ENCODE measurements around the gene SURF1.

Gene SURF1

DNA sequence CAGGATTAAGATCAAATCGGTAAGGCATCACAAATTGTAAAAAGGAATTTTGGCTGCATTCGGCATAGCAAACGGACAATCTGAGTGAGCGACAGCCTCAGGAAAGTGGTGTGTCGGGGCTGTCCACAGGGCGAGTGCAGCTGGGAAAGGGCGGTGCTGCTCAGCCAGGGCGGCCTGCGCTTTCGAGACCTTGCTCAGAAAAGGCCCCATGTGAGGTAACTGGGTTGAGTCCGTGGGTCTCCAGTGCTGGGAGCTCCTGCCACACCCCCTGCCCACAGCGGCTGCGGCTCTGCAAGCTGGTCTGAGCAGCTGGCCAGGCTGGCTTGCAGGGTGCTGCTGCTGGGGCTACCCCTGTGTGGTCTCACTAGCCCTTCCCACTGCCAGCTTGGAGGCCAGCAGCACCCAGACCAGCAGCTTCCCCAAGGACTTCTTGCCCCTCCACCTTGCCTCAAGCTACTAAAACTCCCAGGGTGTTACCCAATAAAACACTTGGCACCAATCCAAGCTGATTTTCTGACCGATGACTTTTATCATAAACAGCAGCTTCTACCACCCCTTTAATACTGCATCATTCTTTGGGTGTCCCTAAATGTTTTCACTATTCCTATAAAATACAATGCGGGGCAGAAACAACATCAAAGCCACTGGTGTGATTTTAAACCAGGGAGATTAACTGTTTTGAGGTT, 6.2 kb upstream of the SURF1 start:
- no peak for DNase-seq (ENCODE audit: low read depth in 2 of 2)

- DNase-seq (ENCODE audit: low read depth in 2 of 2) = no peak
These were observed 5.3 kb upstream of the SURF1 start for GRCh38 chr9:133361507-133362092.

- no peak for DNase-seq (ENCODE audit: low read depth in 2 of 2)
These were observed 4.4 kb upstream of the SURF1 start for GRCh38 chr9:133360400-133361393.

- no peak for DNase-seq (ENCODE audit: low read depth in 2 of 2)
These were observed 3.3 kb upstream of the SURF1 start for GRCh38 chr9:133359399-133360175.

DNA sequence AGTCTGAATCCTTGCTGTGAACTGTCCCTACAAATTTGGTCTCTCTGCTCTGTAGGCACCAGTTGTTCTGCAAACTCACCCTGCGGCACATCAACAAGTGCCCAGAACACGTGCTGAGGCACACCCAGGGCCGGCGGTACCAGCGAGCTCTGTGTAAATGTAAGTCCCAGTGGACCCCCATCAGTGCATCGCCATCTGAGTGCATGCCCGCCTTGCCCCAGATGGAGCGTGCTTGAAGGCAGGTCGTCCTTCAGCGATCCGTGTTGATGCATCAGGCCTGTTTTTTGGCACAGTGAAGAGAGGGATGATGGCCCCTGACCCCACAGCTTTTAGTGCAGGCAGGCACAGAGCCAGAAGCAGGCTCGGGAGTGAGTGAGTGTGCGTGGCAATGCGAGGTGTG, 1.4 kb upstream of the SURF1 start:
- no peak for DNase-seq (ENCODE audit: low read depth in 2 of 2)

DNA sequence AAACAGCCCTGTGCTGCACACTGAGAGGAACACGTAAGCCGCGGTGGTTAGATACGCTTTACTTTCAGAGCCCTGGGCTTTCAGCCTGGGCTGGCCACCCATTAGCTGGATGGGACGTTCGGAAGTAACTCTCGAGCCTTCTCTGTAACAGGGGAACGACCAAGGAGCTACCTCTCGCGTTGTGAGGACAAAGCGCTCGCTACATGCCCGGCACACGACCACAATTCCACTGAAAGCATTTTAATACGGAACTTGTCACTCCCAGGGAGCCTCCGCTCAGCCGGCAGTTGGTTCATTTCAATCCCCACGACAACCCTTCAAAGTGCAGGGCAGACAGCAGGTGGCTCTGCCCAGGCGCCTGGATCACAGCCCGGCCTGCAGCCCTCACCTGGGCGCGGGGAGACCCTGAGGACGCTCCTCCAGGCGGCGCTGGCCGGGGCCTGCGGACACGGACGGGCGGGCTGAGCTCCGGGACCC, 368 bp downstream of the SURF1 start:
- no peak for DNase-seq (ENCODE audit: low read depth in 2 of 2)

- no peak for DNase-seq (ENCODE audit: low read depth in 2 of 2)
These were observed 1.5 kb downstream of the SURF1 start for GRCh38 chr9:133354766-133355165.

GRCh38 chr9:133353548-133353947, 2.7 kb downstream of the SURF1 start:
- DNase-seq (ENCODE audit: low read depth in 2 of 2) = no peak

DNA sequence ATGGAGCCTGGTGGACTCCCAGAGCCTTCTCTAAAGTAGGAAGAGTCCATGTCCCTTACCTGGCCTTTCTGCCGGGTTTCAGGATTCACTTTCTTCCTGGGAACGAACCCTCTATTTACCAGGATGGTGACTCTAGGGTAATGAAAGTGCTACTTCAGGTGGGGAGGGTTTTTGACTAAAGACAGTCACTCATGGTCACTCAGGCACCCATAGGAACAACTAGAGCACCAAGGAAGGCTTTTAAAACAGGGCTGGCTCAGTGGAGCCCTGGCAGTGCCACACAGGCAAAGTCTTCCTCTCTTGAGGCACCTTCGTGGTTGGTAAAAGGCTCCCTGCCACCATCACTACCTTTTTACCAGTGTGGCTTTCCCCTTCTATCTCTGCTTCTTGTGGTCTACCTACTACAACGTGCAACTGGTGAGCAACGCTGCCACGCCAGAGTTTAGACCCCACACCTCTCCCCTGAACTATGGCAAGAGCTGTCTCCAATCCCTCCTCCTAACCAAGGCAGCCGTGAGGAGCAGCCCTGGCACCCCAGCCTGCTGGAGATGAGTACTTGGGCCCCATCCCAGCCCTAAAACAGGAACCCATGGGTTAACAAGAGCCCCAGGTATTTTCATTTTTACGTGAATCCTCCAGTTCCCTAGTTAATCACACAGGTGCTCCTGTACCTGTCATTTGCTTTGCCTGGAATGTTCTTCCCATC, 3.5 kb downstream of the SURF1 start:
- DNase-seq (ENCODE audit: low read depth in 2 of 2) = no peak

- peak in 1 of 2 donors; percentile 48 for DNase-seq (ENCODE audit: low read depth in 2 of 2)
These were observed 4.2 kb downstream of the SURF1 start for GRCh38 chr9:133351908-133352634.

DNA sequence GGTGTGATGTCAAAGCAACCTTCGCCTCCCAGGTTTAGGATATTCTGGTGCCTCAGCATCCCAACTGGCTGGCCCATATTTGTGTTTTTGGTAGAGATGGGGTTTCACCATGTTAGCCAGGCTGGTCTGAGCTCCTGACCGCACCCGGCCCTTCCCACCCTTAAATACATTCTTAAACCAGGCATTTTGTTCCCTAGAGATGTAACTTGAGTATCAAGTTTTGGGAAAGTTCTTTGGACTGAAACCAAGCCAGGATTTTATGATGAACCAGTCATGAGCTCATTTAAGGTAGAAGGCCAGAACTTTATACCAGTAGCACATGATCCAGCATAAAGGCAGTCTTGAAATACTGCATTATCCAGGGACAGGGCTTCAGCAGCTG, 4.8 kb downstream of the SURF1 start:
- DNase-seq (ENCODE audit: low read depth in 2 of 2) = no peak

DNA sequence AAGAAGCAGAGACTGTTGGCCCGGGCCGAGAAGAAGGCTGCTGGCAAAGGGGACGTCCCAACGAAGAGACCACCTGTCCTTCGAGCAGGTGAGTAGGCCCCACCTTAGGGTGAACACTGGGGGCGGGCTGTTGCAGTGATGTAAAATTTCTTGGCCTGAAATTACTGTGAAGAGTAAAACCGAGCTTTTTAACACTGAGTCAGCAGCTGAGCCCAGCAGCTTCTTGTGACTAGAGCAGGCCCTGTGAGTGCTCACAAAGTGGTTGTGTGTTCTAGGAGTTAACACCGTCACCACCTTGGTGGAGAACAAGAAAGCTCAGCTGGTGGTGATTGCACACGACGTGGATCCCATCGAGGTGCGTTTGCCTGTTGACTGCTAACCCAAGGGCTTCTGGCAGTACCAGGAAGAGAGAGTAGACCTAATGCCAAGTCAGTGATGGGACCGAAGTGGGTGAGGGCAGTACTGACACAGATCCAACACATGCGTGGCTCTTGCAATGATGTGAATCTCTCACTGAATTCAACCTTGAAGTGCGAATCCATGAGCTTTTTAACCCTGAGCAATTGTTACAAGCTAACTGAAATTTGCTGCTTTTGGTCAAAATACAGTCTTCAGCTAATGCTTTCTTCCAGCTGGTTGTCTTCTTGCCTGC, 6.2 kb downstream of the SURF1 start:
- no peak for DNase-seq (ENCODE audit: low read depth in 2 of 2)

GRCh38 chr9:133348718-133349573, 7.3 kb downstream of the SURF1 start:
- DNase-seq (ENCODE audit: low read depth in 2 of 2) = no peak

- peak; percentile 88 to 91 for DNase-seq (ENCODE audit: low read depth in 2 of 2)
These were observed 8.1 kb downstream of the SURF1 start, which contains the start of the genes MED22 and RPL7A for GRCh38 chr9:133347985-133348717. TSS of gene MED22 (minus strand) at chr9:133348131. CDS start at chr9:133346662, 1,469 bp downstream. TSS of gene RPL7A (plus strand) at chr9:133348218. CDS start at chr9:133348244, 26 bp downstream.

- DNase-seq (ENCODE audit: low read depth in 2 of 2) = no peak
These were observed 8.7 kb downstream of the SURF1 start for GRCh38 chr9:133347515-133347984.

GRCh38 chr9:133346021-133346785, 10.1 kb downstream of the SURF1 start:
- DNase-seq (ENCODE audit: low read depth in 2 of 2) = no peak

- DNase-seq (ENCODE audit: low read depth in 2 of 2) = no peak
These were observed 10.7 kb downstream of the SURF1 start for GRCh38 chr9:133345596-133345995.

All from stimulated activated CD4-positive, alpha-beta T cell treated with anti-CD3 and anti-CD28 coated beads, Interleukin-4, amount 100 ng/mL, for 48 hours (primary cell).